ENCODE data around the gene IGBP1.

IGBP1 gene

DNA sequence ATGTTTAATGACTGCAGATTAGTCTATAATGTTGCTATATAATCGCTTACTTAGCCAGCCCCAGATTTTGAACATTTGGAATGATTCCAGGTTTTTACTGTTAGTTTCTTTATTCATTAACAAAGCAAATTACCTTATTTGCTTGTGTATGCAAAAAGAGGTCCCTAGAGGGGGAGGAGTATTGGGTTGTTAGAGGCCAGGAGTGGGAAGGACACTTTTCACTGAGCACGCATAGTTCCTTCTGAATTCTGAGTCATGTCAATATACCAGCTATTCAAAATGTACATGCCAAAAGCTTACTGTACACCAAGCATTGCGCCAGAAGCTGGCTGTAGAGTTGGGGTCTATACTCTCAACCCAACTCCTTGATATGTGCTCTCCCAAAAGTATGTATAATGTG lies 39.0 kb downstream of the IGBP1 start:
- Histone ChIP-seq H3K9me3 (ENCODE audit: insufficient read depth, low read length, severe bottlenecking) (no peaks in the 10 kb centered on the region), H3K27ac (ENCODE audit: low read length) (no peak overlapping the region), H3K4me2 (ENCODE audit: insufficient read depth, low read length) (no peak overlapping the region), H4K20me1 (ENCODE audit: insufficient read depth, low read length) (no peaks in the 10 kb centered on the region), H3K4me3 (ENCODE audit: low read depth in 1 of 2, low read length in 2 of 2) (no peak overlapping the region), H3K79me2 (ENCODE audit: insufficient read depth, low read length) (no peaks in the 10 kb centered on the region), H3K27me3 (ENCODE audit: insufficient read depth, low read length, poor library complexity) (no peaks in the 10 kb centered on the region), H3K4me1 (ENCODE audit: insufficient read depth, low read length) (no peaks in the 10 kb centered on the region), H3K36me3 (ENCODE audit: insufficient read depth, low read length) (peaks cover under 1% of the 10 kb centered on the region; the same call in 1 of the 2 replicates), H2AFZ (ENCODE audit: low read depth, low read length) (no peak overlapping the region), H3K9ac (ENCODE audit: low read depth, low read length) (no peak overlapping the region)
- DNase-seq (no peak), ATAC-seq (ENCODE audit: insufficient read depth, low read depth) (no peak)
- TF ChIP-seq, protein P1, sequence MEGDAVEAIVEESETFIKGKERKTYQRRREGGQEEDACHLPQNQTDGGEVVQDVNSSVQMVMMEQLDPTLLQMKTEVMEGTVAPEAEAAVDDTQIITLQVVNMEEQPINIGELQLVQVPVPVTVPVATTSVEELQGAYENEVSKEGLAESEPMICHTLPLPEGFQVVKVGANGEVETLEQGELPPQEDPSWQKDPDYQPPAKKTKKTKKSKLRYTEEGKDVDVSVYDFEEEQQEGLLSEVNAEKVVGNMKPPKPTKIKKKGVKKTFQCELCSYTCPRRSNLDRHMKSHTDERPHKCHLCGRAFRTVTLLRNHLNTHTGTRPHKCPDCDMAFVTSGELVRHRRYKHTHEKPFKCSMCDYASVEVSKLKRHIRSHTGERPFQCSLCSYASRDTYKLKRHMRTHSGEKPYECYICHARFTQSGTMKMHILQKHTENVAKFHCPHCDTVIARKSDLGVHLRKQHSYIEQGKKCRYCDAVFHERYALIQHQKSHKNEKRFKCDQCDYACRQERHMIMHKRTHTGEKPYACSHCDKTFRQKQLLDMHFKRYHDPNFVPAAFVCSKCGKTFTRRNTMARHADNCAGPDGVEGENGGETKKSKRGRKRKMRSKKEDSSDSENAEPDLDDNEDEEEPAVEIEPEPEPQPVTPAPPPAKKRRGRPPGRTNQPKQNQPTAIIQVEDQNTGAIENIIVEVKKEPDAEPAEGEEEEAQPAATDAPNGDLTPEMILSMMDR (IDR thresholded peaks at IDR 0.05; ENCODE audit: borderline replicate concordance, extremely low read depth, low read length, poor library complexity, severe bottlenecking), result no peak
- TF ChIP-seq EZH2 (IDR thresholded peaks at IDR 0.05; ENCODE audit: borderline replicate concordance, low read depth, low read length, severe bottlenecking), result no peak

DNA sequence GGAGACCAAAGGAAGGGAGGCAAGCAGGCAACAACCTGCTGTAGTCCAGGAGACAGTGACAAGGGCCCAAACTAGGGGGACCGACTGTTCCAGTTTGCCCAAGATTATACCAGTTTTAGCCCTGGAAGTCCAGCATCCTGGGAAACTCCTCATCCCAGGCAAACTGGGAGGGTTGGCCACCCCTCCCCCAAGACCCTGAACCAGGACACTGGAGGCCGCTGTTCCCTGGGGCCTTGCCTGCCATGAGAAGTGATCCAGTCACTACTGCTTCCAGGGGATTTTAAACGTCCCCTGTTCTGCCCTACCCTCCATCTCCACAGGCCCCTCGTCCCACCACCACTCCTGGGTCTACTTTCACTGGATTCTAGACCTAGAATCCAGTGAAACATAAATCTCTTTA lies 39.7 kb downstream of the IGBP1 start:
- Histone ChIP-seq H2AFZ (ENCODE audit: low read depth, low read length) (no peak overlapping the region), H3K27me3 (ENCODE audit: insufficient read depth, low read length, poor library complexity) (no peaks in the 10 kb centered on the region), H3K4me1 (ENCODE audit: insufficient read depth, low read length) (no peaks in the 10 kb centered on the region), H3K4me3 (ENCODE audit: low read depth in 1 of 2, low read length in 2 of 2) (no peak overlapping the region), H3K9me3 (ENCODE audit: insufficient read depth, low read length, severe bottlenecking) (no peaks in the 10 kb centered on the region), H3K9ac (ENCODE audit: low read depth, low read length) (no peak overlapping the region), H3K27ac (ENCODE audit: low read length) (no peak overlapping the region), H3K79me2 (ENCODE audit: insufficient read depth, low read length) (no peaks in the 10 kb centered on the region), H4K20me1 (ENCODE audit: insufficient read depth, low read length) (no peaks in the 10 kb centered on the region), H3K4me2 (ENCODE audit: insufficient read depth, low read length) (no peak overlapping the region), H3K36me3 (ENCODE audit: insufficient read depth, low read length) (no peaks in the 10 kb centered on the region)
- TF ChIP-seq EZH2 (IDR thresholded peaks at IDR 0.05; ENCODE audit: borderline replicate concordance, low read depth, low read length, severe bottlenecking), result no peak
- DNase-seq (no peak), ATAC-seq (ENCODE audit: insufficient read depth, low read depth) (no peak)

DNA sequence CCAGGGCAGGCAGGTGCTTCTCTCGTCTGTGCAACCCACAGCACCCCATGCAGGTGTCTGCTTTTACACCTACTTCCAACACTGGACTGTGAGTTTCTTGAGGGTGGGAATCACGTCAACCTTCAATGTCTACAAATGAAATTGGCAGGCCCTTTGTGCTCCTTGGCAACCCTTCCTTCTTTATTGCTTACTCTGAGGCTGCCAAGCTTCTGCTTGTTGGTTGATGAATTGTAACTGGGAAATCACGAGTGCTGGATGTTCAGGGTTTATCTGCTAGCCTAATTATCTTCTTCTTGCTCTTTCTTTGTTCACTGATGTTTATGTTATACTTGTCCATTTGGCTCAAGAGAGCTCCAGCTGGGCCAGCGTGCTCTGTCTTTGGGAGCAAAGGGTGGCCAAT lies 41.5 kb downstream of the IGBP1 start:
- Histone ChIP-seq H2AFZ (ENCODE audit: low read depth, low read length) (no peak overlapping the region), H3K9me3 (ENCODE audit: insufficient read depth, low read length, severe bottlenecking) (no peaks in the 10 kb centered on the region), H3K4me3 (ENCODE audit: low read depth in 1 of 2, low read length in 2 of 2) (no peak overlapping the region), H3K79me2 (ENCODE audit: insufficient read depth, low read length) (no peaks in the 10 kb centered on the region), H3K4me1 (ENCODE audit: insufficient read depth, low read length) (no peaks in the 10 kb centered on the region), H3K36me3 (ENCODE audit: insufficient read depth, low read length) (no peaks in the 10 kb centered on the region), H3K9ac (ENCODE audit: low read depth, low read length) (no peak overlapping the region), H3K27me3 (ENCODE audit: insufficient read depth, low read length, poor library complexity) (no peaks in the 10 kb centered on the region), H3K4me2 (ENCODE audit: insufficient read depth, low read length) (no peak overlapping the region), H4K20me1 (ENCODE audit: insufficient read depth, low read length) (no peaks in the 10 kb centered on the region), H3K27ac (ENCODE audit: low read length) (no peak overlapping the region)
- TF ChIP-seq, protein P1 (IDR thresholded peaks at IDR 0.05; ENCODE audit: borderline replicate concordance, extremely low read depth, low read length, poor library complexity, severe bottlenecking), result no peak
- TF ChIP-seq EZH2 (IDR thresholded peaks at IDR 0.05; ENCODE audit: borderline replicate concordance, low read depth, low read length, severe bottlenecking), result no peak
- DNase-seq (no peak), ATAC-seq (ENCODE audit: insufficient read depth, low read depth) (no peak)

DNA sequence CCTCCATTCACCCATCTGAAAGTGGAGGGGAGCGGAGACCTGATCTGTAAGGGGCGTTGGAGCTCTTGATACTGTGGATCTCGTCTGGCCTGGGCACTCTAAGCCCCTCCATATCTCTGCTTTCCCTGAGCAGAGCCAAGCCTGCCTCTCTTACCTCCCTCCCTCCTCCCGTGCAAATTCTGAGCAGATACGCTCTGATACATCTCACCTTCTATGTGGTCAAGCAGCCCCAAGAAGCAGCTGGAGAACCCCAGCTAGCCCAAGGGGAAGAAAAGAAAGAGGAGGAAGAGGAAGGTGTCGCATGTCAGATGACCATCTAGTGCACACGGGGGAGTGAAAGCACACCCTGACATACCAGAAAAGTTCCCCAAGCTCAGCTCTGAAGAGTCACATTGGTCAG lies 42.1 kb downstream of the IGBP1 start:
- no peaks in the 10 kb centered on the region for H3K79me2 ChIP-seq (ENCODE audit: insufficient read depth, low read length)
- H2AFZ ChIP-seq (ENCODE audit: low read depth, low read length), result no peak overlapping the region
- ATAC-seq (ENCODE audit: insufficient read depth, low read depth) (no peak), DNase-seq (no peak)
- H3K27me3 ChIP-seq (ENCODE audit: insufficient read depth, low read length, poor library complexity), result no peaks in the 10 kb centered on the region
- no peak overlapping the region for H3K4me2 ChIP-seq (ENCODE audit: insufficient read depth, low read length)
- H3K9me3 ChIP-seq (ENCODE audit: insufficient read depth, low read length, severe bottlenecking), result no peaks in the 10 kb centered on the region
- no peaks in the 10 kb centered on the region for H3K4me1 ChIP-seq (ENCODE audit: insufficient read depth, low read length)
- no peaks in the 10 kb centered on the region for H3K36me3 ChIP-seq (ENCODE audit: insufficient read depth, low read length)
- no peak overlapping the region for H3K4me3 ChIP-seq (ENCODE audit: low read depth in 1 of 2, low read length in 2 of 2)
- TF ChIP-seq, protein P1 (IDR thresholded peaks at IDR 0.05; ENCODE audit: borderline replicate concordance, extremely low read depth, low read length, poor library complexity, severe bottlenecking), result no peak
- no peak overlapping the region for H3K27ac ChIP-seq (ENCODE audit: low read length)
- no peaks in the 10 kb centered on the region for H4K20me1 ChIP-seq (ENCODE audit: insufficient read depth, low read length)
- no peak overlapping the region for H3K9ac ChIP-seq (ENCODE audit: low read depth, low read length)

Measured in DND-41 (cell line).